Peyer's patch (tissue), 4 donors: ENCODE data around the gene TINAG. TPM values are rescaled to one million over a fixed set of nuclear protein-coding genes. Genes with fewer than 3 reads are reported as not detected.

Source experiments
- DNase-seq, 3 donors: peaks; one replicate each; pipeline ENCODE4 v3.0.0-alpha.2; 2017 to 2019
- H3K27ac ChIP-seq, 4 donors: fragments of 200-600 bp; sonication (generic); one replicate each; pipeline ENCODE4 v1.5.1; 2016 to 2019
- H3K27me3 ChIP-seq, 2 donors: fragments of 200-600 bp; sonication (generic); one replicate each; pipeline ENCODE4 v1.5.1; 2019
- H3K36me3 ChIP-seq, 3 donors: fragments of 200-600 bp; sonication (generic); one replicate each; pipeline ENCODE4 v1.5.1; 2016 to 2019
- H3K4me1 ChIP-seq, 4 donors: fragments of 200-600 bp; sonication (generic); one replicate each; pipeline ENCODE4 v1.5.1; 2016 to 2019
- H3K4me3 ChIP-seq, 4 donors: fragments of 200-600 bp; sonication (generic); 1 replicate in 3 of 4; 2 replicates in 1 of 4; pipeline ENCODE4 v1.5.1; 2016 to 2019; ENCODE audit warnings: mild to moderate bottlenecking in 1 of 4
- H3K9me3 ChIP-seq, 4 donors: fragments of 200-600 bp; sonication (generic); one replicate each; pipeline ENCODE4 v1.5.1; 2016 to 2019; ENCODE audit warnings: mild to moderate bottlenecking in 1 of 4
- POLR2A ChIP-seq, 2 donors: fragments of 450-650 bp; IDR thresholded peaks; one replicate each; pipeline ENCODE4 v1.5.1; 2017; ENCODE audit warnings: antibody characterized with exemption in 2 of 2, mild to moderate bottlenecking in 2 of 2, moderate library complexity in 2 of 2
- total RNA-seq, 4 donors: library from RNA; depleted of rRNA; stranded (reverse); fragments of >200 nt; gene quantifications; one replicate each; pipeline ENCODE4 v1.1.0, GENCODE V29; 2016
- TF ChIP-seq, protein P1 (sequence below), 6 experiments: fragments of 450-650 bp in 4 of 6; fragments of 200-600 bp in 2 of 6; sonication (generic) in 1 of 6; IDR thresholded peaks; one replicate each; pipeline ENCODE4 v1.5.1; 2017 to 2019; ENCODE audit warnings: antibody characterized with exemption in 6 of 6, mild to moderate bottlenecking in 3 of 6, moderate library complexity in 1 of 6

The TINAG gene
- total RNA-seq, 4 donors from 2014 or later = 2.5 to 95.8 (median 62.5) TPM

DNA sequence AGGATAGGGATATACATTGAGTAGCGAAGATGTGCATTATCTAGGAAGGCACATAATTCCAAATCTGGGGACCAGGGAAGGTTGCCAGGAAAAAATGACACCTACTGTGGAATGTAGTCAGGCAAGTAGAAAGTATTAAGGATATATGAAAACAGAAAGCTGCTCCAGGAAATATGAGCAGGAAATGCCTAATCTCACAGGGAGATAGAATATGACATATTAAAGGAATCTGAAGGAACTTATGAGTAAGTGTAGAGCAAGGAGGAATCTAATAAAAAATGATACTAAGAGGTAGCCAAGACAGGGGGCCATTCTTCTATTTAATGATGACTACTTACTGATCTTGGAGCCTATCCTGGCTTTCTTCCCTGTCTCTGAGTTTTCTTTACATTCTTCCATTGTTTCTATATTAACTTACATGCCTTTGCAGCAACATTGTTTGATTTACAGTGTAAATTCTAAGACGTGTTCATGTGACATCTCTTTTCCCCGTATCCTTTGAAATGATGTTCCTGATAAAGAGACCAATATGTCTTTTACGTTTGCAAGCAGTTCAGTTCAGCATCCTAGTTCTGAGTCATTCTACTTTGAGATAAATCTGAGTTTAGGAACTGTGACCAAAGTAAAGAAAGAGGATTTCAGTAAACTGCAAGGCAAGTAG lies 58.6 kb downstream of the TINAG start:
- Histone ChIP-seq H3K4me3 (no peak overlapping the region), H3K36me3 (no peaks in the 10 kb centered on the region), H3K4me1 (no peaks in the 10 kb centered on the region), H3K27ac (no peak overlapping the region), H3K27me3 (no peaks in the 10 kb centered on the region), H3K9me3 (no peaks in the 10 kb centered on the region)
- no peak for DNase-seq
- no peak for TF ChIP-seq POLR2A (IDR thresholded peaks at IDR 0.05)
- TF ChIP-seq, protein P1, sequence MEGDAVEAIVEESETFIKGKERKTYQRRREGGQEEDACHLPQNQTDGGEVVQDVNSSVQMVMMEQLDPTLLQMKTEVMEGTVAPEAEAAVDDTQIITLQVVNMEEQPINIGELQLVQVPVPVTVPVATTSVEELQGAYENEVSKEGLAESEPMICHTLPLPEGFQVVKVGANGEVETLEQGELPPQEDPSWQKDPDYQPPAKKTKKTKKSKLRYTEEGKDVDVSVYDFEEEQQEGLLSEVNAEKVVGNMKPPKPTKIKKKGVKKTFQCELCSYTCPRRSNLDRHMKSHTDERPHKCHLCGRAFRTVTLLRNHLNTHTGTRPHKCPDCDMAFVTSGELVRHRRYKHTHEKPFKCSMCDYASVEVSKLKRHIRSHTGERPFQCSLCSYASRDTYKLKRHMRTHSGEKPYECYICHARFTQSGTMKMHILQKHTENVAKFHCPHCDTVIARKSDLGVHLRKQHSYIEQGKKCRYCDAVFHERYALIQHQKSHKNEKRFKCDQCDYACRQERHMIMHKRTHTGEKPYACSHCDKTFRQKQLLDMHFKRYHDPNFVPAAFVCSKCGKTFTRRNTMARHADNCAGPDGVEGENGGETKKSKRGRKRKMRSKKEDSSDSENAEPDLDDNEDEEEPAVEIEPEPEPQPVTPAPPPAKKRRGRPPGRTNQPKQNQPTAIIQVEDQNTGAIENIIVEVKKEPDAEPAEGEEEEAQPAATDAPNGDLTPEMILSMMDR (IDR thresholded peaks at IDR 0.05) = no peak

DNA sequence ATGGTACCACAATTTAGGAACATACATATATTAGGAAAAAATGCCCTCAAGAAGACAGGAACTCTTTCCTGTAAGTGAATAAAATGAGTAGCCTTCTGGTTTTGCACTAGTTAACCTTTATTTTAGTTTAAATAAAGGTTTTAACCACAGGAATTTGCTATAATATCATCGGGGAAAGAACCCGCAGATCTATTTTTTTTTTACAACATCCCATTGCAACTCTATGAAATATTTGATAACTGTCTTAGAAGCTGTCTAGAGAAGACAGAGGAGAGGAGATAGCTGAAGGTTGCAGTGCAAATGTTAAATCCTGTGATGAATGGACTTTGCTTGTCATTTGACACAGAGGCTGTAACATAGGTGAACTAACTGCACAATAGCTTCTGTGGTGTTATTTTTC lies 69.5 kb downstream of the TINAG start:
- H3K36me3 ChIP-seq = no peaks in the 10 kb centered on the region
- no peaks in the 10 kb centered on the region for H3K4me1 ChIP-seq
- DNase-seq = no peak
- H3K9me3 ChIP-seq = no peaks in the 10 kb centered on the region
- H3K27me3 ChIP-seq = no peaks in the 10 kb centered on the region
- TF ChIP-seq POLR2A (IDR thresholded peaks at IDR 0.05) = no peak
- TF ChIP-seq, protein P1 (IDR thresholded peaks at IDR 0.05) = no peak
- H3K27ac ChIP-seq = no peak overlapping the region
- no peak overlapping the region for H3K4me3 ChIP-seq

DNA sequence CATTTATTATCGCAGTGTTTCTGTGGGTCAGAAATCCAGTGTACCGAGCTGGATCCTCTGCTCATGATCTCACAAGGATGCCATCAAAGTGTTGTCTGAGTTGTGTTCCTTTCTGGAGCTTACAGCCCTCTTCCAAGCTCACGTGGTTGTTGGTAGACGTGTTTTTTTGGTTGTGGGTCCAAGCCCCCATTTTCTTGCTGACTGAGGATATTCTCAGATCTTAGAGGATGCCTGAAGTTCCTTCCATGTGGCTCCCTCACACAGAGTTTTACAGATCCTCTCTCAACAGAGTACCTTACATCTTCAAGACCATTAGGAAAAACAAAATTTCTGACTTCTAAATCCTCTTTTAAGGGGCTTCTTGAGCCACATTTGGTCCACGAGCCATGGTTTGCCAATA lies 78.1 kb downstream of the TINAG start:
- Histone ChIP-seq H3K4me1 (no peaks in the 10 kb centered on the region), H3K9me3 (no peaks in the 10 kb centered on the region), H3K36me3 (no peaks in the 10 kb centered on the region), H3K27me3 (no peaks in the 10 kb centered on the region), H3K27ac (no peak overlapping the region), H3K4me3 (no peak overlapping the region)
- TF ChIP-seq POLR2A (IDR thresholded peaks at IDR 0.05) = no peak
- TF ChIP-seq, protein P1 (IDR thresholded peaks at IDR 0.05) = no peak
- no peak for DNase-seq

DNA sequence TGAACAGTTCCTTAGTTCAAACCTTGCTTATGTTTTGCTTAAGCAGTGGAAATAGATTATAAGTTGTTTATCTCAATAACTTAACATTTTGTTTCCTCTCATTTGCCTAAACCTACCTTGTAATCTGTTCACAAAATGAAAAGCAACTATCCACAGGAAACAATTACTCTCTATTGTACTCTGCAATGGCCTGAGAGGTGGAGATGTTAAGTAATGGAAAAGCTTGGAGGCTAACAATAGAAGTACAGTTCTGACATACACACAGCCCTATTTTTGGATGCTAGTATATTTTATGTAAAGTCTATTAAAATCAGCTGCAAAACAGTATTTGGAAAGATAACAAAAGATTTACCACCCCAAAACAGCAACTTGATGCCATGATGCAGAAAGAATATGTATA lies 82.1 kb downstream of the TINAG start:
- Histone ChIP-seq H3K27me3 (no peaks in the 10 kb centered on the region), H3K4me3 (no peak overlapping the region), H3K4me1 (no peaks in the 10 kb centered on the region), H3K9me3 (no peaks in the 10 kb centered on the region), H3K36me3 (no peaks in the 10 kb centered on the region), H3K27ac (no peak overlapping the region)
- TF ChIP-seq, protein P1 (IDR thresholded peaks at IDR 0.05) = no peak
- no peak for TF ChIP-seq POLR2A (IDR thresholded peaks at IDR 0.05)
- no peak for DNase-seq

DNA sequence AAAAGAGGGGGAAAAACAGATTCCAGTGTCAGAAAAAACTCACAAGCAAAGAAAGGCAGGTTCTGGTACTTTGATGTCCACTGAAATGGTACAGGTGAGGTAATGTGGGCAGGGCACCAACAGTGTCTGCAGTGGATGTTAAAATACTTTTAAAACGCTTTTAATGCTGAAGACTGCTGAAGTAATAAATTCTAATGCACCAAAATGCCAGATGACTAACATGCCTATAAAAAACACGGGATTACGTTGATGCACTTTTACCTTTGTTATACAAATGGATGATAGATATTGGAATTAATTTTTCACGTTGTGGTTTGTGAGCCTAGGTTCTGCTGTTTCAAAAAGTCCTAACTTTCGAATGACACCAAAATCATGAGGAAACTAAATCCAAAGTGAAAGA lies 83.3 kb downstream of the TINAG start:
- Histone ChIP-seq H3K4me3 (no peak overlapping the region), H3K4me1 (no peaks in the 10 kb centered on the region), H3K36me3 (no peaks in the 10 kb centered on the region), H3K27ac (no peak overlapping the region), H3K9me3 (no peaks in the 10 kb centered on the region), H3K27me3 (no peaks in the 10 kb centered on the region)
- no peak for TF ChIP-seq POLR2A (IDR thresholded peaks at IDR 0.05)
- TF ChIP-seq, protein P1 (IDR thresholded peaks at IDR 0.05) = no peak
- DNase-seq = no peak

DNA sequence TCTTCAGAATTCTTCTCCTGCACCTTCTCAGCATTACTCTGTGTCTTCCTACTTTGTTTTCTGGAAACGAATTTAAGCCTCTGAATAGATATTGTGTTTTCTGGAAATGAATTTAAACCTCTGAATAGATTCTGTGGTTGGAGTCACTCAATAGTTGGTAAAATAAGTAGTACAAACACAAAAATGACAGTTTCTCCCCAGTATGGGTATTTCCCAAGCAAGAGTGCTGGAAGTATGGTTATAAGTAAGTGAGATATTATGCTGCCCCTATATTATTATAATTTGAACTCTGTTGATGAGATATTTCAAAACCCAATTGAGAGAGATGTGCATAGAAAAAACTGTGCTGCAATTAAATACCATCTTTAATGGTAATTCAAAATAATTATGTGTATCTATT lies 94.9 kb downstream of the TINAG start:
- TF ChIP-seq, protein P1 (IDR thresholded peaks at IDR 0.05) = no peak
- TF ChIP-seq POLR2A (IDR thresholded peaks at IDR 0.05) = no peak
- H3K27me3 ChIP-seq = no peaks in the 10 kb centered on the region
- no peak for DNase-seq

More for the DNA sequence above, 94.9 kb downstream of the TINAG start:
- Histone ChIP-seq H3K36me3 (no peaks in the 10 kb centered on the region), H3K4me3 (no peak overlapping the region), H3K9me3 (no peaks in the 10 kb centered on the region), H3K27ac (no peak overlapping the region), H3K4me1 (no peaks in the 10 kb centered on the region)
